ENCODE results near the gene ZNF787.

The ZNF787 gene

GRCh38 chr19:56142897-56143434, 21.9 kb upstream of the ZNF787 start:
- DNase-seq: no peak

GRCh38 chr19:56142087-56142787, 21.1 kb upstream of the ZNF787 start:
- DNase-seq: no peak

GRCh38 chr19:56141417-56141993, 20.4 kb upstream of the ZNF787 start:
- no peak for DNase-seq

GRCh38 chr19:56140583-56141416, 19.7 kb upstream of the ZNF787 start, which contains the start of gene ZNF444:
Gene ZNF444, plus strand, starts transcription at chr19:56141287. Its CDS starts 5,625 bp downstream, at chr19:56146912.
- peak; percentile 100 for DNase-seq

- DNase-seq: peak; percentile 67
These were observed 18.9 kb upstream of the ZNF787 start for GRCh38 chr19:56139847-56140582.

GRCh38 chr19:56138069-56138468, 17.0 kb upstream of the ZNF787 start:
- no peak for DNase-seq

GRCh38 chr19:56137405-56137804, 16.3 kb upstream of the ZNF787 start:
- no peak for DNase-seq

- DNase-seq: no peak
These were observed 15.3 kb upstream of the ZNF787 start for GRCh38 chr19:56136362-56136761.

- DNase-seq: no peak
These were observed 13.5 kb upstream of the ZNF787 start for GRCh38 chr19:56134654-56134921.

GRCh38 chr19:56133858-56134653, 13.0 kb upstream of the ZNF787 start:
- no peak for DNase-seq

GRCh38 chr19:56132316-56132822, 11.3 kb upstream of the ZNF787 start:
- no peak for DNase-seq

GRCh38 chr19:56131651-56132050, 10.6 kb upstream of the ZNF787 start:
- DNase-seq: no peak

GRCh38 chr19:56130006-56130405, 8.9 kb upstream of the ZNF787 start:
- DNase-seq: no peak

- DNase-seq: no peak
These were observed 6.1 kb upstream of the ZNF787 start for GRCh38 chr19:56126983-56127780.

GRCh38 chr19:56125806-56126590, 4.9 kb upstream of the ZNF787 start:
- peak; percentile 62 for DNase-seq

- DNase-seq: no peak
These were observed 3.5 kb upstream of the ZNF787 start for GRCh38 chr19:56124578-56124977.

- no peak for DNase-seq
These were observed 2.3 kb upstream of the ZNF787 start for GRCh38 chr19:56123266-56123891.

- DNase-seq: peak; percentile 82
These were observed 520 bp downstream of the ZNF787 start for GRCh38 chr19:56120371-56121179.

GRCh38 chr19:56120002-56120370, 1.1 kb downstream of the ZNF787 start:
- no peak for DNase-seq
